ENCODE measurements around the gene SCO1. TPM values are rescaled to one million over a fixed set of nuclear protein-coding genes. Genes with fewer than 3 reads are reported as not detected.
"Not testable (repeated sequence)": the region's sequence is repeated elsewhere in the genome, so short reads cannot be mapped to it uniquely, and the experiment has no call there.

Gene SCO1
- total and polyA plus RNA-seq, 4 donors, result 18.0 to 33.2 (median 22.8) TPM

DNA sequence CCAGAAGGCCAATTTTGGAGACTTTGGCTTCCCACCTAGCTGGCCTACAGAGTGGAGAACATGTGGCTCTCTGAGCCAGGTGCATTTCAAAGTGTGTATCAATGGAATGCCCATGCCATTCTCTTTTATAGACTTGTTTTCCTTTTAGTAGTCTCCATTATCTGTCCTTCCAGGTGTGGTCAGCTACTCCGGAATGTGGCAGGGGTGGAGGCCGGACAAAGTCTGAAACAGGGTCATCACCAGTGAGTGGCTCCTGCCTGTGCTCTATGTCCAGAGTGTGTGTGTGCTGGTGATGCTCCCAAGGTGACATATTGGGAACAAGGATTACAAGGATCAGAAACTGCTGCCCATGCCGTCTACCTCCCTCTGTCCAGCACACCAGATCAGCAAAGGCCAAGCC, 36.3 kb upstream of the SCO1 start:
- DNase-seq (ENCODE audit: low spot score), result no peak
- H3K27me3 ChIP-seq (ENCODE audit: control insufficient read depth in 4 of 4, insufficient read depth in 4 of 4, low read length in 3 of 4), result no peaks in the 10 kb centered on the region
- 67% methylated on average over 3 of the region's 3 CpGs for WGBS
- TF ChIP-seq YY1 (IDR thresholded peaks at IDR 0.05) (no peak), RXRA (IDR thresholded peaks at IDR 0.05) (no peak), EGR1 (IDR thresholded peaks at IDR 0.05; ENCODE audit: low read depth in 2 of 2) (no peak), HNF4G (IDR thresholded peaks at IDR 0.05) (no peak), GABPA (IDR thresholded peaks at IDR 0.05 in 1 of 2, conservative IDR thresholded peaks at IDR 0.05 in 1 of 2) (no peak), SP1 (IDR thresholded peaks at IDR 0.05) (no peak)
- TF ChIP-seq, protein P1, sequence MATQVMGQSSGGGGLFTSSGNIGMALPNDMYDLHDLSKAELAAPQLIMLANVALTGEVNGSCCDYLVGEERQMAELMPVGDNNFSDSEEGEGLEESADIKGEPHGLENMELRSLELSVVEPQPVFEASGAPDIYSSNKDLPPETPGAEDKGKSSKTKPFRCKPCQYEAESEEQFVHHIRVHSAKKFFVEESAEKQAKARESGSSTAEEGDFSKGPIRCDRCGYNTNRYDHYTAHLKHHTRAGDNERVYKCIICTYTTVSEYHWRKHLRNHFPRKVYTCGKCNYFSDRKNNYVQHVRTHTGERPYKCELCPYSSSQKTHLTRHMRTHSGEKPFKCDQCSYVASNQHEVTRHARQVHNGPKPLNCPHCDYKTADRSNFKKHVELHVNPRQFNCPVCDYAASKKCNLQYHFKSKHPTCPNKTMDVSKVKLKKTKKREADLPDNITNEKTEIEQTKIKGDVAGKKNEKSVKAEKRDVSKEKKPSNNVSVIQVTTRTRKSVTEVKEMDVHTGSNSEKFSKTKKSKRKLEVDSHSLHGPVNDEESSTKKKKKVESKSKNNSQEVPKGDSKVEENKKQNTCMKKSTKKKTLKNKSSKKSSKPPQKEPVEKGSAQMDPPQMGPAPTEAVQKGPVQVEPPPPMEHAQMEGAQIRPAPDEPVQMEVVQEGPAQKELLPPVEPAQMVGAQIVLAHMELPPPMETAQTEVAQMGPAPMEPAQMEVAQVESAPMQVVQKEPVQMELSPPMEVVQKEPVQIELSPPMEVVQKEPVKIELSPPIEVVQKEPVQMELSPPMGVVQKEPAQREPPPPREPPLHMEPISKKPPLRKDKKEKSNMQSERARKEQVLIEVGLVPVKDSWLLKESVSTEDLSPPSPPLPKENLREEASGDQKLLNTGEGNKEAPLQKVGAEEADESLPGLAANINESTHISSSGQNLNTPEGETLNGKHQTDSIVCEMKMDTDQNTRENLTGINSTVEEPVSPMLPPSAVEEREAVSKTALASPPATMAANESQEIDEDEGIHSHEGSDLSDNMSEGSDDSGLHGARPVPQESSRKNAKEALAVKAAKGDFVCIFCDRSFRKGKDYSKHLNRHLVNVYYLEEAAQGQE (IDR thresholded peaks at IDR 0.05), result no peak
- H3K4me3 ChIP-seq (ENCODE audit: low read depth in 1 of 3, low read length in 3 of 3), result no peak overlapping the region
- no peaks in the 10 kb centered on the region for H3K9me3 ChIP-seq (ENCODE audit: control insufficient read depth in 4 of 4, low read length in 3 of 4)
- no peaks in the 10 kb centered on the region for H3K36me3 ChIP-seq (ENCODE audit: control insufficient read depth in 4 of 4, insufficient read depth in 3 of 4, low read depth in 1 of 4, low read length in 3 of 4)
- peaks cover 6 to 33% (median 27%) of the 10 kb centered on the region in 4 donors for H3K4me1 ChIP-seq (ENCODE audit: control insufficient read depth in 4 of 4, insufficient read depth in 4 of 4, low read length in 3 of 4)
- no peak overlapping the region for H3K27ac ChIP-seq (ENCODE audit: low read depth in 1 of 2, low read length in 2 of 2)
- H3K9ac ChIP-seq (ENCODE audit: low read depth in 1 of 2, low read length in 2 of 2), result no peak overlapping the region

DNA sequence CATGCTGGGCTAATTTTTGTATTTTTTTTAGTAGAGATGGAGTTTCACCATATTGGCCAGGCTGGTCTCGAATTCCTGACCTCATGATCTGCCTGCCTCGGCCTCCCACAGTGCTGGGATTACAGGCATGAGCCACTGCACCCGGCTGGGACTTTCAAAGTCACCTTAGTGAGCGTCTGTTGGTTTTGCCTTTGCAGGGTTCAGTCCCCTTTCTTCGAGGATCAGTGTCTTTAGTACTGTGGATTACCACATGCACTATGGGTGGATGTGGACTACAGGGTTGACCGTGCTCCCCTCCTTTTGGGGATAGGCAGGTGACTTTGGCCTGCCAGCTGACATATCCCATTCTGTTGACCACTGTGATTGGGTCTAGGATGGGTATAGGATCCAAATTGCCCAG, 34.8 kb upstream of the SCO1 start:
- not testable (repeated sequence) for H3K27me3 ChIP-seq (ENCODE audit: control insufficient read depth in 4 of 4, insufficient read depth in 4 of 4, low read length in 3 of 4); H3K9me3 ChIP-seq (ENCODE audit: control insufficient read depth in 4 of 4, low read length in 3 of 4); H3K36me3 ChIP-seq (ENCODE audit: control insufficient read depth in 4 of 4, insufficient read depth in 3 of 4, low read depth in 1 of 4, low read length in 3 of 4); H3K4me3 ChIP-seq (ENCODE audit: low read depth in 1 of 3, low read length in 3 of 3); H3K27ac ChIP-seq (ENCODE audit: low read depth in 1 of 2, low read length in 2 of 2); H3K9ac ChIP-seq (ENCODE audit: low read depth in 1 of 2, low read length in 2 of 2); DNase-seq (ENCODE audit: low spot score)
- WGBS, result 81% methylated on average over 6 of the region's 6 CpGs
- H3K4me1 ChIP-seq (ENCODE audit: control insufficient read depth in 4 of 4, insufficient read depth in 4 of 4, low read length in 3 of 4), result peaks cover 0 to 28% (median 23%) of the 10 kb centered on the region in 4 donors

DNA sequence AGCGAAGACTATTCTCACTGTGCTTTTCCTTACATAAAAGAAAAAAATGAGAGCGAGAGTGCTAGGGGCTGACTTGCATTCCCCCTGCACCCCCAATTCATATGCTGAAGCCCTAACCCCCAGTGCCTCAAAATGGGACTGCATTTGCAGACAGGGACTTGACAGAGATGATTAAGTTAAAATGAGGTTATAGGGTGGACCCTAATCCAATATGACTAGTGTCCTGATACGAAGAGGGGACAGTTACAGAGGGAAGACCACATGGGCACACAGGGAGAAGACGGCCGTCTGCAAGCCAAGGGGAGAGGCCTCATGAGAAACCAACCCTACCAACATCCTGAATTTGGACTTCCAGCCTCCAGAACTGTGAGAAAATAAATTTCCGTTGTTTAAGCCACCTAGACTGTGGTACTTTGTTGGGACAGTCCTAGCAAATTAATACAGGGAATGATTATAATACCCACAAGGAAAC, 34.1 kb upstream of the SCO1 start:
- H3K27ac ChIP-seq (ENCODE audit: low read depth in 1 of 2, low read length in 2 of 2), result peak overlapping the region; percentile 41 to 74

DNA sequence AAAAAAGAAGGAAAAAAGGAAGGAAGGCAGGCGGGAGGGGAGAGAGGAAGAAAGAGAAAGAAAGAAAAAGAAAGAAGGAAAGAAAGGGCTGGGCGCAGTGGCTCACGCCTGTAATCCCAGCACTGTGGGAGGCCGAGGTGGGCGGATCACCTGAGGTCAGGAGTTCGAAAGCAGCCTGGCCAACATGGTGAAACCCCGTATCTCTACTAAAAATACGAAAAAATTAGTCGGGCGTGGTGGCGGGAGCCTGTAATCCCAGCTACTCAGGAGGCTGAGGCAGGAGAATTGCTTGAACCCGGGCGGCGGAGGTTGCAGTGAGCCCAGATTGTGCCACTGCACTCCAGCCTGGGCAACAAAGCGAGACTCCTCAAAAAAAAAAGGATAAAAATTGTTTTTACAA, 32.9 kb upstream of the SCO1 start:
- not testable (repeated sequence) for H3K27me3 ChIP-seq (ENCODE audit: control insufficient read depth in 4 of 4, insufficient read depth in 4 of 4, low read length in 3 of 4); DNase-seq (ENCODE audit: low spot score); H3K36me3 ChIP-seq (ENCODE audit: control insufficient read depth in 4 of 4, insufficient read depth in 3 of 4, low read depth in 1 of 4, low read length in 3 of 4); H3K9me3 ChIP-seq (ENCODE audit: control insufficient read depth in 4 of 4, low read length in 3 of 4)
- 7% methylated on average over 15 of the region's 15 CpGs for WGBS
- Histone ChIP-seq H3K4me1 (ENCODE audit: control insufficient read depth in 4 of 4, insufficient read depth in 4 of 4, low read length in 3 of 4) (peaks cover 0 to 40% (median 33%) of the 10 kb centered on the region in 4 donors), H3K9ac (ENCODE audit: low read depth in 1 of 2, low read length in 2 of 2) (peak overlapping the region; percentile 82 to 93), H3K4me3 (ENCODE audit: low read depth in 1 of 3, low read length in 3 of 3) (peak overlapping the region; percentile 54 to 66 (median 60)), H3K27ac (ENCODE audit: low read depth in 1 of 2, low read length in 2 of 2) (peak overlapping the region; percentile 97 to 98)
- TF ChIP-seq RXRA (IDR thresholded peaks at IDR 0.05), result peak in 1 of 2 donors; percentile 46

More for the DNA sequence above, 34.1 kb upstream of the SCO1 start:
- H3K4me1 ChIP-seq (ENCODE audit: control insufficient read depth in 4 of 4, insufficient read depth in 4 of 4, low read length in 3 of 4), result peaks cover 0 to 28% (median 22%) of the 10 kb centered on the region in 4 donors
- no peaks in the 10 kb centered on the region for H3K27me3 ChIP-seq (ENCODE audit: control insufficient read depth in 4 of 4, insufficient read depth in 4 of 4, low read length in 3 of 4)
- H3K9ac ChIP-seq (ENCODE audit: low read depth in 1 of 2, low read length in 2 of 2), result no peak overlapping the region
- DNase-seq (ENCODE audit: low spot score), result no peak
- 89% methylated on average over 6 of the region's 6 CpGs for WGBS
- H3K9me3 ChIP-seq (ENCODE audit: control insufficient read depth in 4 of 4, low read length in 3 of 4), result no peaks in the 10 kb centered on the region
- TF ChIP-seq NR2F2 (IDR thresholded peaks at IDR 0.05), result no peak
- no peak for TF ChIP-seq YY1 (IDR thresholded peaks at IDR 0.05)
- H3K4me3 ChIP-seq (ENCODE audit: low read depth in 1 of 3, low read length in 3 of 3), result peak overlapping the region in 1 of 3 donors; percentile 60
- H3K36me3 ChIP-seq (ENCODE audit: control insufficient read depth in 4 of 4, insufficient read depth in 3 of 4, low read depth in 1 of 4, low read length in 3 of 4), result no peaks in the 10 kb centered on the region
